GM12892 (cell line): ENCODE measurements around the gene HOXD8.

Experiments used
- DNase-seq: peaks from one replicate; pipeline ENCODE4 v3.0.0; 2011; ENCODE audit not compliant: insufficient read length
- FAIRE-seq: peaks from 2 replicates; lab custom pipeline; 2011; peaks lifted over from hg19 to GRCh38; lab: Jason Lieb, UNC
- POLR2A ChIP-seq: IDR thresholded peaks from 2 replicates; pipeline ENCODE4 v1.6.1; 2011; ENCODE audit warnings: low read depth, low read length, control low read depth
- POLR2AphosphoS5 ChIP-seq: IDR thresholded peaks from 2 replicates; pipeline ENCODE4 v1.6.1; 2011; ENCODE audit warnings: low read depth, low read length, control low read depth
- TAF1 ChIP-seq: IDR thresholded peaks from 2 replicates; pipeline ENCODE4 v1.6.1; 2011; ENCODE audit warnings: low read depth, mild to moderate bottlenecking, control low read depth, low read length, borderline replicate concordance

HOXD8 gene

GRCh38 chr2:176130147-176130956 is 847 bp downstream of the HOXD8 start:
- FAIRE-seq (no peak), DNase-seq (no peak)
- TF ChIP-seq POLR2AphosphoS5 (no peak), POLR2A (no peak), TAF1 (no peak)

- FAIRE-seq, result no peak
- TF ChIP-seq POLR2AphosphoS5, result no peak
- TF ChIP-seq TAF1, result no peak
- TF ChIP-seq POLR2A, result no peak
- no peak for DNase-seq
Measured at GRCh38 chr2:176130957-176131847, 1.7 kb downstream of the HOXD8 start.

- no peak for FAIRE-seq
Measured at GRCh38 chr2:176131848-176132158, 2.3 kb downstream of the HOXD8 start.

GRCh38 chr2:176132205-176133171 is 3.0 kb downstream of the HOXD8 start:
- FAIRE-seq (no peak), DNase-seq (no peak)
- TF ChIP-seq POLR2A (no peak), POLR2AphosphoS5 (no peak), TAF1 (no peak)

More at GRCh38 chr2:176131848-176132158, 2.3 kb downstream of the HOXD8 start:
- DNase-seq, result no peak
- TF ChIP-seq POLR2AphosphoS5 (no peak), POLR2A (no peak), TAF1 (no peak)

- TF ChIP-seq TAF1 (no peak), POLR2A (no peak), POLR2AphosphoS5 (no peak)
- FAIRE-seq (no peak), DNase-seq (no peak)
Measured at GRCh38 chr2:176133389-176133788, 3.9 kb downstream of the HOXD8 start.

- TF ChIP-seq POLR2AphosphoS5, result no peak
- no peak for TF ChIP-seq TAF1
- no peak for TF ChIP-seq POLR2A
- FAIRE-seq (no peak), DNase-seq (no peak)
Measured at GRCh38 chr2:176134035-176134434, 4.5 kb downstream of the HOXD8 start.

GRCh38 chr2:176135035-176135440 is 5.5 kb downstream of the HOXD8 start:
- FAIRE-seq (no peak), DNase-seq (no peak)
- TF ChIP-seq POLR2AphosphoS5, result no peak
- no peak for TF ChIP-seq POLR2A
- no peak for TF ChIP-seq TAF1

GRCh38 chr2:176136374-176137251 is 7.1 kb downstream of the HOXD8 start:
- FAIRE-seq (no peak), DNase-seq (no peak)
- TF ChIP-seq POLR2A (no peak), POLR2AphosphoS5 (no peak), TAF1 (no peak)

GRCh38 chr2:176137252-176137580 is 7.7 kb downstream of the HOXD8 start:
- no peak for TF ChIP-seq TAF1
- no peak for TF ChIP-seq POLR2A
- no peak for TF ChIP-seq POLR2AphosphoS5
- FAIRE-seq (no peak), DNase-seq (no peak)

GRCh38 chr2:176137906-176138305 is 8.4 kb downstream of the HOXD8 start:
- FAIRE-seq (no peak), DNase-seq (no peak)
- TF ChIP-seq POLR2AphosphoS5, result no peak

- FAIRE-seq, result no peak
- no peak for TF ChIP-seq POLR2AphosphoS5
- no peak for TF ChIP-seq TAF1
- no peak for TF ChIP-seq POLR2A
- DNase-seq, result no peak
Measured at GRCh38 chr2:176138526-176138922, 9.0 kb downstream of the HOXD8 start.
